AG04450 (cell line): ENCODE data around the gene DNLZ. TPM values are rescaled to one million over a fixed set of nuclear protein-coding genes. Genes with fewer than 3 reads are reported as not detected.

Source experiments
- CTCF ChIA-PET: fragments of 300-600, 350-600 bp; formaldehyde crosslinking; extraction: SDS; loops from one replicate; lab custom pipeline; 2022; ENCODE audit warnings: antibody characterized with exemption, inconsistent platforms; lab: Charles Lee
- POLR2A ChIA-PET: fragments of 350-600 bp; formaldehyde crosslinking; extraction: SDS; loops from one replicate; lab custom pipeline; 2021; ENCODE audit warnings: antibody characterized with exemption, inconsistent platforms; lab: Yijun Ruan, JAX
- DNase-seq: peaks from one replicate; pipeline ENCODE4 v3.0.0-alpha.2; 2011; ENCODE audit warnings: low read depth, low spot score
- H3K27ac ChIP-seq: one replicate; pipeline ENCODE4 v1.5.1; 2012; ENCODE audit warnings: low read depth, low read length, control low read depth
- H3K27me3 ChIP-seq: one replicate; pipeline ENCODE4 v1.6.0; 2012; ENCODE audit warnings: low read length; ENCODE audit not compliant: control insufficient read depth, insufficient read depth
- H3K4me3 ChIP-seq: 2 replicates; pipeline ENCODE4 v1.5.1; 2011; ENCODE audit warnings: mild to moderate bottlenecking, low read depth, low read length, control low read depth
- H3K9me3 ChIP-seq: 2 replicates; pipeline ENCODE4 v1.5.1; 2012; ENCODE audit warnings: low read length; ENCODE audit not compliant: control insufficient read depth, insufficient read depth
- polyA plus RNA-seq: library from polyadenylated mRNA; depleted of rRNA; stranded (reverse); fragments of >200 nt; gene quantifications from 2 replicates; pipeline ENCODE4 v1.2.3, GENCODE V29; 2011
- TF ChIP-seq, protein P1 (sequence below): IDR thresholded peaks from 2 replicates; pipeline ENCODE4 v1.5.1; 2011; ENCODE audit warnings: low read depth, low read length, control low read depth, inconsistent platforms

Gene DNLZ
- polyA plus RNA-seq, 1 experiment = 3.7 TPM

DNA sequence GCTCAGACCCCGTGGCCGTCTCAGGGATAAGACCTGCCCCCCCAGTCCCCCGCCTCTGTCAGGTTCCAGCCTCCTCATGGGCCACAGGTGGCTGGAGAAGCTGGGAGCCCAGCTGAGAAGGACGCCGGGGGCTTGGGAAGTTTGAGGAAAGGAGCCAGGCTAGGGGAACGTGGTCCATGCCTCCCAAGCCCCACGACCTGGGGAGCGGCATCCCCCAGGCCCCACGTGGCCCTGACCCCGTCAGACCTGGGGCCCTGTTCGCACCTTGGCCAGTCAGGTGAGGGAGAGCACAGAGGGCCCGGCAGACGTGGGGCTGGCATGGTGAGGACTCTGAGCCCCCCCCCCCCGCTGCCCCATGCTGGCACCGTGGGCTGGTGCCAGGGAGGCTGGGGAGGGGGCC is 32.5 kb downstream of the DNLZ start:
- TF ChIP-seq, protein P1, sequence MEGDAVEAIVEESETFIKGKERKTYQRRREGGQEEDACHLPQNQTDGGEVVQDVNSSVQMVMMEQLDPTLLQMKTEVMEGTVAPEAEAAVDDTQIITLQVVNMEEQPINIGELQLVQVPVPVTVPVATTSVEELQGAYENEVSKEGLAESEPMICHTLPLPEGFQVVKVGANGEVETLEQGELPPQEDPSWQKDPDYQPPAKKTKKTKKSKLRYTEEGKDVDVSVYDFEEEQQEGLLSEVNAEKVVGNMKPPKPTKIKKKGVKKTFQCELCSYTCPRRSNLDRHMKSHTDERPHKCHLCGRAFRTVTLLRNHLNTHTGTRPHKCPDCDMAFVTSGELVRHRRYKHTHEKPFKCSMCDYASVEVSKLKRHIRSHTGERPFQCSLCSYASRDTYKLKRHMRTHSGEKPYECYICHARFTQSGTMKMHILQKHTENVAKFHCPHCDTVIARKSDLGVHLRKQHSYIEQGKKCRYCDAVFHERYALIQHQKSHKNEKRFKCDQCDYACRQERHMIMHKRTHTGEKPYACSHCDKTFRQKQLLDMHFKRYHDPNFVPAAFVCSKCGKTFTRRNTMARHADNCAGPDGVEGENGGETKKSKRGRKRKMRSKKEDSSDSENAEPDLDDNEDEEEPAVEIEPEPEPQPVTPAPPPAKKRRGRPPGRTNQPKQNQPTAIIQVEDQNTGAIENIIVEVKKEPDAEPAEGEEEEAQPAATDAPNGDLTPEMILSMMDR = no peak
- no peaks in the 10 kb centered on the region for H3K27me3 ChIP-seq
- DNase-seq = no peak
- CTCF ChIA-PET = no interaction called here
- peak overlapping the region; percentile 10; the same call in 1 of the 2 replicates for H3K4me3 ChIP-seq
- POLR2A ChIA-PET = no interaction called here
- peaks cover 7% of the 10 kb centered on the region; the same call in 1 of the 2 replicates for H3K9me3 ChIP-seq
- peak overlapping the region; percentile 11 for H3K27ac ChIP-seq

DNA sequence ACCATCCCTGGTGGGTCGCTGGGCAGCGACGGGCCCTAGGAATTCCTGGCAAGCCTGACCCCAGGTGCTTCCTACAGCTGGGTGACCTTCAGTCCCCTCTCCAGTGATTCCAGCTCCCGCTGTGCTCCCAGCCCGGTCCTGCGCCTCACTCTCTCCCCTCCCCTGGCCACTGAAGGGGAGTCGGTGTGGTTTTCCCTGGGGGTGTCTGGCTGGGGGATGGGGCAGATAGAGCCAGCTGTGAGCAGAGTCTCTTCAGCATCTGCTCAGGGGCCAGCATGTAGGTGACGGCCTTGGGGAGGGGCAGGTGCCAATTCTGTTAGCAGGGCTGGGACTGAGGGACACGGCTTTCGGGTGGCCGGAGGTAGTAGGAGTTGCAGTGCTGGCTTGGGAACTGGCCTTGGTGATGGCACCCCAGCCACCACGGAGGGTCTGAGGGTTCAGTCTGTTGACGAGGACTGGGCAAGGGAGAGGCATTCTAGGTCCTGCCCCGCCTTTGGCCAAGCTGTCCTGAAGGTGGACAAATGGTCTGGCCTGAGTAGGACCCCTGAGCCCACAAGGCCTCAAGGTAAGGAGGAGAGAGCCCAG is 33.0 kb downstream of the DNLZ start:
- ChIA-PET CTCF (no interaction called here), POLR2A (no interaction called here)
- H3K9me3 ChIP-seq = peaks cover 7% of the 10 kb centered on the region; the same call in 1 of the 2 replicates
- H3K4me3 ChIP-seq = peak overlapping the region; percentile 35
- no peaks in the 10 kb centered on the region for H3K27me3 ChIP-seq
- H3K27ac ChIP-seq = no peak overlapping the region
- TF ChIP-seq, protein P1 = no peak
- no peak for DNase-seq

DNA sequence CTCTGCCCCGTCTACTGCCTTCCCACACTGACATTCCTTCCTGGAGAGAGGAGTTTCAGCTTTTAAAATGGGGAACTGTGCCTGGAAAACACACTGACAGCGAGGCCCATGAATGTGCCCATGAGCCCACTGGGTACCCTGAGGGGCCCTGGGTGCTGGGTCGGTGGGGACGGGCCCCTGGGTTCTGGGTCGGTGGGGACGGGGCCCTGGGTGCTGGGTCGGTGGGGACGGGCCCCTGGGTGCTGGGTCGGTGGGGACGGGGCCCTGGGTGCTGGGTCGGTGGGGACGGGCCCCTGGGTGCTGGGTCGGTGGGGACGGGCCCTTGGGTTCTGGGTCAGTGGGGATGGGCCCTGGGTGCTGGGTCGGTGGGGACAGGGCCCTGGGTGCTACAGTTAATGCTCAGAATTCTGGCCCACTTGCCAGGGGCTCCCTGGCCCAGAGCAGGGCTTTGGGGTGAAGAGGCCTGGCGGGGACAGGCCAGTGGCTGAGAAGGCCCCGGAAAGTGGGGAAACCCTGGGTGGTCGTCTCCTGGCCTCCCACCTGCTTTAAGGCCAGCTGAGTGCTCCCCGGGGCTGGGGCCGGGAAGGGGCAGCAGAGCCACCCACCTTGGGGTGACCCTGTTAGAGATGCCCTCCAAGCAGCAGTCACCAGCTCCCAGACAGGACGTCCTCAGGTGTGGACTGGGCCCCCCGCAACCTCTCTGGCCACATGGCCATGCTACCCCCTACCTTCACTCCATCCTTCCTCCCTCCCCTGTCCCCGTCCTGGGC is 33.7 kb downstream of the DNLZ start:
- ChIA-PET CTCF (interaction anchor here (1.1 kb wide), 1 partner anchor 17 kb away, joined by 5 read pairs; no protein-coding TSS in a partner anchor), POLR2A (interaction anchor here (1.8 kb wide), 1 partner anchor 80 kb away, joined by 4 read pairs; no protein-coding TSS in a partner anchor)
- TF ChIP-seq, protein P1 = no peak
- Histone ChIP-seq H3K9me3 (peaks cover 7% of the 10 kb centered on the region; the same call in 1 of the 2 replicates), H3K27ac (no peak overlapping the region), H3K4me3 (peak overlapping the region; percentile 97), H3K27me3 (no peaks in the 10 kb centered on the region)
- no peak for DNase-seq

DNA sequence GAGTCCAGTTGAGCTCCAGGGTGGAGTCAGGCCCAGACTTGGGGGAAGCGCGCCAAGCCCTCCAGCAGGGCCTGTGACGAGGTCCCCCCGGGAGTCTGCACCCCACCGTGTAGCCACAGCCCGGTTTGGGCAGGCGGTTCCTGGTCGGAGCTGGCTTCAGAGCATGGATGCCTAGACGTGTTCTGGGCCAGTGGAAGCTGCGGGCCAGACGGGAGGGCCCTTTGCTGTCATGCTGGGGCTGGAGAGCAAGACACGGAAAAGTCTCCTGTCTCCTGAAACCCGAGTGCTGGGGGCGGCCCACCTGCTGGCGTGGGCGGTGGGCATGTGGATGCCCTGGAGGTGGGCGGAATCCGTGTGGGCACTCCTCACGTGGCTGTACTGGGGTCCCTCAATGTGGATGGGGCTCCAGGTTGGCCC is 34.3 kb downstream of the DNLZ start:
- TF ChIP-seq, protein P1 = no peak
- CTCF ChIA-PET = interaction anchor here (1.1 kb wide), 1 partner anchor 16 kb away, joined by 5 read pairs; no protein-coding TSS in a partner anchor
- no peaks in the 10 kb centered on the region for H3K27me3 ChIP-seq
- POLR2A ChIA-PET = interaction anchor here (0.7 to 1.8 kb wide), 2 partner anchors 14 to 81 kb away, joined by 3 to 4 read pairs; no protein-coding TSS in a partner anchor
- H3K4me3 ChIP-seq = peak overlapping the region; percentile 97
- H3K9me3 ChIP-seq = peaks cover 7% of the 10 kb centered on the region; the same call in 1 of the 2 replicates
- DNase-seq = no peak
- H3K27ac ChIP-seq = peak overlapping the region; percentile 70
